H1 (cell line): ENCODE measurements around the gene KRTAP5-1. TPM values are rescaled to one million over a fixed set of nuclear protein-coding genes. Genes with fewer than 3 reads are reported as not detected.

Experiments used
- CTCF ChIA-PET: fragments of 300-600 bp; sonication (Branson Sonifier 250); formaldehyde crosslinking; loops from one replicate; lab custom pipeline; 2021; ENCODE audit not compliant: partially characterized antibody; lab: Charles Lee
- POLR2A ChIA-PET: fragments of 300-600 bp; sonication (Branson Sonifier 250); formaldehyde crosslinking; loops from one replicate; lab custom pipeline; 2021; ENCODE audit warnings: inconsistent platforms; ENCODE audit not compliant: partially characterized antibody; lab: Charles Lee
- DNase-seq, 2 experiments: peaks; one replicate each; pipeline versions ENCODE4 v3.0.0 to v3.0.0-alpha.2; 2010 to 2022; ENCODE audit warnings: low spot score in 2 of 2, low read depth in 1 of 2, mixed read lengths in 1 of 2
- FAIRE-seq: peaks from 2 replicates; lab custom pipeline; 2011; peaks lifted over from hg19 to GRCh38; lab: Jason Lieb, UNC
- H2AFZ ChIP-seq: 2 replicates; pipeline ENCODE4 v1.8.1; 2012; ENCODE audit warnings: low read length, inconsistent platforms
- H2AK5ac ChIP-seq: 2 replicates; pipeline ENCODE4 v1.6.1; 2013; ENCODE audit warnings: low read depth, low read length
- H2BK120ac ChIP-seq: replicated peaks from 2 replicates; pipeline ENCODE3; 2013; ENCODE audit warnings: low read depth, low read length, inconsistent platforms
- H2BK12ac ChIP-seq: 2 replicates; pipeline ENCODE4 v1.6.1; 2013; ENCODE audit warnings: low read depth, low read length
- H2BK15ac ChIP-seq: 2 replicates; pipeline ENCODE4 v1.6.1; 2013; ENCODE audit warnings: low read length
- H2BK20ac ChIP-seq: 2 replicates; pipeline ENCODE4 v1.6.1; 2013; ENCODE audit warnings: low read length
- H2BK5ac ChIP-seq: 2 replicates; pipeline ENCODE4 v1.6.1; 2013; ENCODE audit warnings: low read depth, low read length
- H3K14ac ChIP-seq: 2 replicates; pipeline ENCODE4 v1.6.1; 2013; ENCODE audit warnings: inconsistent platforms; ENCODE audit not compliant: insufficient read length
- H3K18ac ChIP-seq: 2 replicates; pipeline ENCODE4 v1.6.1; 2013; ENCODE audit warnings: low read length; ENCODE audit errors: extremely low read depth
- H3K23ac ChIP-seq: 2 replicates; pipeline ENCODE4 v1.6.1; 2013; ENCODE audit warnings: inconsistent platforms; ENCODE audit not compliant: insufficient read length
- H3K23me2 ChIP-seq: 2 replicates; pipeline ENCODE4 v1.6.1; 2013; ENCODE audit warnings: low read depth, low read length
- H3K27ac ChIP-seq: 2 replicates; pipeline ENCODE4 v1.6.1; 2011; ENCODE audit warnings: low read depth, low read length, inconsistent platforms
- H3K27me3 ChIP-seq, 4 experiments: replicated peaks in 1 of 4; 1 replicate in 1 of 4; 2 replicates in 3 of 4; pipeline versions ENCODE4 v1.6.1 to v1.8.1; 2011 to 2013; ENCODE audit warnings: low read length in 3 of 4, mild to moderate bottlenecking in 3 of 4, inconsistent platforms in 2 of 4, mixed read lengths in 2 of 4, moderate library complexity in 1 of 4; ENCODE audit not compliant: control insufficient read depth in 3 of 4, insufficient read depth in 3 of 4; ENCODE audit errors: extremely low read depth in 1 of 4
- H3K36me3 ChIP-seq, 4 experiments: 2 replicates each; pipeline versions ENCODE4 v1.6.1 to v1.8.1; 2011 to 2013; ENCODE audit warnings: mild to moderate bottlenecking in 4 of 4, low read length in 3 of 4, moderate library complexity in 2 of 4, control low read depth in 1 of 4, inconsistent platforms in 1 of 4; ENCODE audit not compliant: insufficient read depth in 4 of 4, control insufficient read depth in 2 of 4
- H3K4ac ChIP-seq: replicated peaks from 2 replicates; pipeline ENCODE3; 2013; ENCODE audit warnings: low read length, low read depth, mixed read lengths, inconsistent platforms; ENCODE audit not compliant: insufficient read length
- H3K4me1 ChIP-seq, 4 experiments: replicated peaks in 1 of 4; 1 replicate in 1 of 4; 2 replicates in 3 of 4; pipeline versions ENCODE4 v1.6.1 to v1.8.1; 2011 to 2013; ENCODE audit warnings: low read length in 3 of 4, inconsistent platforms in 2 of 4, mixed read lengths in 1 of 4; ENCODE audit not compliant: insufficient read depth in 4 of 4, control insufficient read depth in 3 of 4
- H3K4me2 ChIP-seq, 2 experiments: 2 replicates each; pipeline versions ENCODE4 v1.6.1 to v1.8.1; 2011 to 2013; ENCODE audit warnings: low read depth in 2 of 2, low read length in 2 of 2, control low read depth in 1 of 2, inconsistent platforms in 1 of 2, mild to moderate bottlenecking in 1 of 2; ENCODE audit not compliant: insufficient read depth in 1 of 2
- H3K4me3 ChIP-seq, 4 experiments: fragments of 200-600, 300-600 bp in 1 of 4; sonication (generic), shearing (Covaris generic), sonication (Bioruptor Twin) in 1 of 4; 2 replicates each; pipeline versions ENCODE4 v1.5.1 to v1.8.1; 2011 to 2016; ENCODE audit warnings: low read length in 4 of 4, low read depth in 3 of 4, control low read depth in 2 of 4, inconsistent platforms in 2 of 4, mild to moderate bottlenecking in 2 of 4, mixed read lengths in 1 of 4, moderate library complexity in 1 of 4; ENCODE audit not compliant: insufficient read depth in 2 of 4; ENCODE audit errors: extremely low read depth in 1 of 4
- H3K56ac ChIP-seq: replicated peaks from 2 replicates; pipeline ENCODE3; 2013; ENCODE audit warnings: low read depth, mild to moderate bottlenecking, mixed read lengths, low read length, inconsistent platforms; ENCODE audit not compliant: insufficient read length
- H3K79me1 ChIP-seq: 2 replicates; pipeline ENCODE4 v1.6.1; 2013; ENCODE audit warnings: low read depth, low read length, control low read depth
- H3K79me2 ChIP-seq, 2 experiments: 2 replicates each; pipeline versions ENCODE4 v1.6.1 to v1.8.1; 2012 to 2013; ENCODE audit warnings: low read length in 2 of 2, mild to moderate bottlenecking in 2 of 2, inconsistent platforms in 1 of 2; ENCODE audit not compliant: insufficient read depth in 2 of 2, control insufficient read depth in 1 of 2
- H3K9ac ChIP-seq, 4 experiments: replicated peaks in 1 of 4; 1 replicate in 1 of 4; 2 replicates in 3 of 4; pipeline versions ENCODE4 v1.6.1 to v1.8.1; 2011 to 2013; ENCODE audit warnings: low read depth in 3 of 4, low read length in 3 of 4, control low read depth in 2 of 4, mild to moderate bottlenecking in 2 of 4, moderate library complexity in 2 of 4, inconsistent platforms in 1 of 4; ENCODE audit errors: extremely low read depth in 1 of 4
- H3K9me3 ChIP-seq, 2 experiments: 2 replicates each; pipeline versions ENCODE4 v1.6.1 to v1.8.1; 2012 to 2013; ENCODE audit warnings: mild to moderate bottlenecking in 2 of 2, moderate library complexity in 2 of 2, control low read depth in 1 of 2, inconsistent platforms in 1 of 2, low read depth in 1 of 2, low read length in 1 of 2, mixed read lengths in 1 of 2; ENCODE audit not compliant: insufficient read depth in 2 of 2
- H4K20me1 ChIP-seq, 2 experiments: replicated peaks in 1 of 2; 2 replicates each; pipeline versions ENCODE3 to v1.8.1; 2011 to 2013; ENCODE audit warnings: inconsistent platforms in 2 of 2, low read length in 2 of 2, mild to moderate bottlenecking in 1 of 2; ENCODE audit not compliant: insufficient read depth in 2 of 2, control insufficient read depth in 1 of 2
- H4K5ac ChIP-seq: 2 replicates; pipeline ENCODE4 v1.6.1; 2013; ENCODE audit warnings: low read length, low read depth, mixed read lengths, inconsistent platforms; ENCODE audit not compliant: insufficient read length
- H4K8ac ChIP-seq: 2 replicates; pipeline ENCODE4 v1.8.0; 2013; ENCODE audit warnings: mild to moderate bottlenecking, moderate library complexity, low read length, inconsistent platforms; ENCODE audit not compliant: insufficient read depth; ENCODE audit errors: extremely low read depth
- H4K91ac ChIP-seq: replicated peaks from 2 replicates; pipeline ENCODE3; 2013; ENCODE audit warnings: low read length, mixed read lengths, inconsistent platforms; ENCODE audit not compliant: insufficient read length
- ASH2L ChIP-seq: fragments of 200-600, 300-600 bp; sonication (generic); IDR thresholded peaks from one replicate; pipeline ENCODE4 v1.7.1; 2017; ENCODE audit warnings: low read length
- CREB1 ChIP-seq: IDR thresholded peaks from 2 replicates; pipeline ENCODE4 v1.6.1; 2012; ENCODE audit warnings: inconsistent platforms
- WGBS, 2 experiments: shearing (Covaris generic) in 1 of 2; methylation state at CpG; one replicate each; pipeline versions ENCODE4 v1.1.6 to v1.1.7; 2013 to 2015; ENCODE audit warnings: low lambda C conversion rate in 2 of 2, mixed read lengths in 2 of 2, inconsistent platforms in 1 of 2, low coverage in 1 of 2, missing lambda C conversion rate in 1 of 2; ENCODE audit not compliant: insufficient replicate concordance in 2 of 2, insufficient coverage in 1 of 2, insufficient read length in 1 of 2; ENCODE audit errors: extremely low coverage in 1 of 2, missing lambda C conversion rate in 1 of 2; 5-methylcytosine and 5-hydroxymethylcytosine counted together
- polyA plus RNA-seq, 7 experiments: library from polyadenylated mRNA; depleted of rRNA in 3 of 7; stranded (reverse) in 5 of 7; unstranded in 2 of 7; fragments of >200 nt in 5 of 7; fragments of 200-250 nt in 2 of 7; gene quantifications; 1 replicate in 5 of 7; 2 replicates in 1 of 7; 4 replicates in 1 of 7; pipeline versions ENCODE4 v1.2.1 to v1.2.3, GENCODE V29; 2011 to 2013; ENCODE audit warnings: missing spikeins in 2 of 7, mixed read lengths in 2 of 7
- total RNA-seq: library from RNA; stranded (reverse); fragmentation: NEBNext Ultra II Directional; extraction: Animal tissue kit (Norgen Biotek cat#: 25700); gene quantifications from 2 replicates; pipeline ENCODE4 v1.2.1, GENCODE V29; 2021

Gene KRTAP5-1
- total and polyA plus RNA-seq, 2 of the 8 experiments (the other 6 are each of a cell fraction or from before 2014, with no cell fraction given) = not detected

DNA sequence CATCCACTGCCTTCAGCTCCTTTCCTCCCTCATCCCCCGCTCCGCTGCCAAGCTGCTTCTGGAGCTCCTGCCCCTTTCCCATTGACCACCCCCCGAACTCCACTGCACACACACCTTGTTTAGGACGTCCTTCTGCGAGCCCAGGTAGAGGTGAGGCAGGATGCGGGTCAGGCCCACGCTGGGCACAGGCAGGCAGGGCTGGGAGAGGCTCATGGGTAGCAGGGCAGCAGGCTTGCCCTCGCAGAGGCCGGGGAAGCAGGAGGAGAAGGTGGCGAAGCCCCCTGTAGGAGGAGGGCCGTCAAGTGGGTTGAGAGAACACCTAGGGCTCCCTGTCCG is 26.3 kb downstream of the KRTAP5-1 start:
- H3K18ac ChIP-seq = peak overlapping the region; percentile 88
- no peaks in the 10 kb centered on the region; a peak in 1 of 8 replicates for H3K36me3 ChIP-seq
- H3K4ac ChIP-seq = peak overlapping the region; percentile 44
- H4K8ac ChIP-seq = peak overlapping the region; percentile 71; the same call in 1 of the 2 replicates
- peak overlapping the region; percentile 42 to 69 for H3K4me2 ChIP-seq
- H2AK5ac ChIP-seq = peak overlapping the region; percentile 87; the same call in 1 of the 2 replicates
- FAIRE-seq (no peak), DNase-seq (no peak)
- H3K79me1 ChIP-seq = no peaks in the 10 kb centered on the region
- no peak overlapping the region for H3K9ac ChIP-seq
- WGBS, 2 experiments = 74% methylated on average over 12 of the region's 12 CpGs; no CpG with 5 or more reads in 1 of the 2 experiments
- H3K4me3 ChIP-seq = peak overlapping the region in 1 of 4 experiments; percentile 4; a peak in 1 of 8 replicates
- no peaks in the 10 kb centered on the region; the same call in 1 of the 2 replicates for H3K23me2 ChIP-seq
- H3K27me3 ChIP-seq = peaks cover 18 to 49% (median 41%) of the 10 kb centered on the region in 4 experiments
- H4K20me1 ChIP-seq = peaks cover 2 to 17% of the 10 kb centered on the region in 2 experiments
- H2BK120ac ChIP-seq = no peak overlapping the region
- CTCF ChIA-PET = interaction anchor here (0.6 to 9.6 kb wide), 7 partner anchors 9 to 59 kb away, joined by 3 to 140 read pairs (median 4); partner anchors contain the start of gene DUSP8
- peak overlapping the region; percentile 83; the same call in 1 of the 2 replicates for H2BK15ac ChIP-seq
- H2BK5ac ChIP-seq = peak overlapping the region; percentile 79; the same call in 1 of the 2 replicates
- peak overlapping the region; percentile 98; the same call in 1 of the 2 replicates for H2BK12ac ChIP-seq
- peak overlapping the region; percentile 73 for H3K56ac ChIP-seq
- POLR2A ChIA-PET = interaction anchor here (0.8 to 7.0 kb wide), 4 partner anchors 10 to 26 kb away, joined by 3 to 60 read pairs (median 32); partner anchors contain the start of gene KRTAP5-1
- H4K91ac ChIP-seq = peak overlapping the region; percentile 88
- TF ChIP-seq CREB1 (no peak), ASH2L (peak; percentile 17)
- H2AFZ ChIP-seq = no peak overlapping the region
- no peak overlapping the region for H3K23ac ChIP-seq
- H4K5ac ChIP-seq = no peak overlapping the region
- no peaks in the 10 kb centered on the region for H3K9me3 ChIP-seq
- no peak overlapping the region for H3K14ac ChIP-seq
- H3K4me1 ChIP-seq = peaks cover 8 to 48% (median 38%) of the 10 kb centered on the region in 4 experiments
- no peak overlapping the region for H3K27ac ChIP-seq
- peak overlapping the region; percentile 97 for H2BK20ac ChIP-seq
- H3K79me2 ChIP-seq = no peaks in the 10 kb centered on the region
